ENCODE results near the gene MCL1. TPM values are rescaled to one million over a fixed set of nuclear protein-coding genes. Genes with fewer than 3 reads are reported as not detected.

MCL1 gene
- total RNA-seq, 2 experiments from 2014 or later, result 211 to 215 TPM

DNA sequence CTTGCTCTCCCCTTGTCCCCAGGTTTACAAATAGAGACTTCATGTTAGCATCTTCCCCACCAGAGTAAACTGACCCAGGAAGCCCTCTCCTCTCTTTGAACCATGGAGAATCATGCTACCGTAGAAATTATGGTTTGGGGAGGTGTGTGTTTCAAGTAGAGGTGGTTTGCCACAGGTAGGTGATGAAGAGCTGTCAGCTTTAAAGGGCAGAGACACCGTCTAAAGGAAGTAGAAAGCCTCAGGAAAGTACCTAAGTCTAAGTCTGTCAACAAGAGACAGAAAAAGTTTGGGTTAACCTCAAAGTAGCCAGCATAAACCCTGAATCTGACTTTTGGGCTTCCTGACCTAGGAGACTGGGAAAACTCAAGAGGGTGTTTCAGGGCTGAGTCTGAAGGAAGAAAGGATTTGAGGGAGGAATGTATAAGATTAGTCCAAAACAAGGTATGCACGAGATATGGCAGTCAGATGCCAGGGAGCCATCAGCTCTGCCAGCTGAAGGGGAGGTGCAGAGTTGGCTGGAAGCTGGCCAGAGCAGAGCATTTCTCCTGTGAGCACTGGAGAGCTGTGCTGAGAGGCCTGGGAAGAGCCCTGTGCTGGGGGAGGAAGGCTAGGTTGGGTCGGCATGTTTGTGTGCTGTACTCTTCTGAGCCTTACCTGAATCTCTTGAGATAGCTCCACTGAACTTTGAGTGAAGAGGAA, 15.9 kb downstream of the MCL1 start:
- CTCF ChIA-PET, result interaction anchor here (0.6 to 7.4 kb wide), 6 partner anchors 12 to 231 kb away, joined by 3 to 135 read pairs (median 13); partner anchors contain the start of gene MCL1
- POLR2A ChIA-PET, result interaction anchor here (1.3 to 7.9 kb wide), 4 partner anchors 11 to 410 kb away, joined by 3 to 210 read pairs (median 6); partner anchors contain the start of genes ENSA and MCL1

DNA sequence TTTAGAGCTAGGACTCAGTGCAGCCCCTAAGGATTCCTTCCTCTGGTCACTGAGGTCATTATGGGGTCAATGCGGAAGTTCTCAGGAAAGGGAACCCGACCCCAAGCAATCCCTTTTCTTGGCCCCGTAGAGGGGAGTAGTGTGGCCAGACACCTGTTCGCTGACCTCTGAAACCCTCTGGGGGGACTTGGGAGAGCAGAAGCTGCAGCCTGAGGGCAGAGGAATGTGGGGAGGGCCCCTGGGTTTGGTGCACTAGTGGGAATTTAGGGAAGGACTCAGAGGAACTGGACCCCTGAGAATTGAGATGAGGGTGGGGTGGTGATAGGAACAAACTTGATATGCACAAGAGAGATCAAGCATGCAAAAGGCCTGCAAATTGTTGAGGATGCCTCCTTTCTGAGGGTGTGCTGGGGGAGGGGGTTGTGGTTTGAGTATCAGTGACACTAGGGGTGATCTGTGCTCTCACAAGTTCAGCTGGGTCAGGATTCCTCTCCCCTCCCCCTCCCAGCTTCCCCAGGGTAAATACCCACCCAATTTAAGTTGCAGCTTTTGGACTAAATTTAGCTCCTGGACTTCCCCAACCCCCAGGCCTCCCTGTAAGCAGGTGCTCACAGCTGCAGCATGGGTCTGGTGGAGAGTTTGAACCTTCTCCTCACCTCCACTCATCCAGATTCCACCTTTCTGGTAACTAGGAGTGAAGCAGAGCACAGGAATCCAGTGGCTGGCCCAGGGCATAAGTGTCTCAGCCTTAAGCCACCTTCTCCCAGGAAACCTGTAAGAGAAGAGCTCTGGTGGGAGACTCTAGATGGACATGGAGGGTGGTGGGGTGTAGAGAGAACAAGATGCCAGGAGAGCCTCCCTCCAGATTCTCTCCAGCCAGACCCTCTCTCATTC, 16.7 kb downstream of the MCL1 start:
- CTCF ChIA-PET, result interaction anchor here (0.5 to 7.4 kb wide), 6 partner anchors 13 to 124 kb away, joined by 3 to 135 read pairs (median 13); partner anchors contain the start of gene MCL1
- POLR2A ChIA-PET, result interaction anchor here (0.6 to 7.9 kb wide), 8 partner anchors 12 to 444 kb away, joined by 3 to 210 read pairs (median 5); partner anchors contain the start of genes ENSA, MCL1, MINDY1 and TARS2

DNA sequence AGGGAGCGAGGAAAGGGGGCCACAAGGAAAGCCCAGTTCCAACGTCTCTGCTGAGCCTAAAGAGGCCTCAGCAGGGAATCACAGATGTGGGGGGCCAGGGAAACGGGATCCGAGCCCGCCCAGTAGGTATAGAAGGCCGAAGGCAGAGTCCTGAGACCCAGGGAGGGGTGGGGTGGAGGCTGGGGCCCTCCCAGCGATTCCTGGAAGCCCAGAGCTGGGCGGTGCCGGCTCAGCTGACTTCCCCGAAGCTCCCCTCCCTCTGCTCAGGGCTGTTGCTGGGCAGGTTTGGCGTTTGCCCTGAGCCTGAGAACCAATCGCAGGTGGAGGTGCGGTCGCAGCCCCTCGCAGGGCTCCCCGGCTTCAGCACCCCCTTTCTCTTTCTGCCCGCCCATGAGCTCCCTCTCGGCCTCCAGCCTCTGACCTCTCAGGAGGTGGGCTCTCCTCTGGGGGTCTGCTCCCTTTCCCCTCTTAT, 17.4 kb downstream of the MCL1 start:
- ChIA-PET CTCF (interaction anchor here (0.5 to 7.4 kb wide), 6 partner anchors 13 to 65 kb away, joined by 3 to 135 read pairs (median 16); partner anchors contain the start of gene MCL1), POLR2A (interaction anchor here (0.6 to 7.9 kb wide), 7 partner anchors 12 to 445 kb away, joined by 3 to 210 read pairs (median 5); partner anchors contain the start of genes ENSA, MCL1, MINDY1 and TARS2)

DNA sequence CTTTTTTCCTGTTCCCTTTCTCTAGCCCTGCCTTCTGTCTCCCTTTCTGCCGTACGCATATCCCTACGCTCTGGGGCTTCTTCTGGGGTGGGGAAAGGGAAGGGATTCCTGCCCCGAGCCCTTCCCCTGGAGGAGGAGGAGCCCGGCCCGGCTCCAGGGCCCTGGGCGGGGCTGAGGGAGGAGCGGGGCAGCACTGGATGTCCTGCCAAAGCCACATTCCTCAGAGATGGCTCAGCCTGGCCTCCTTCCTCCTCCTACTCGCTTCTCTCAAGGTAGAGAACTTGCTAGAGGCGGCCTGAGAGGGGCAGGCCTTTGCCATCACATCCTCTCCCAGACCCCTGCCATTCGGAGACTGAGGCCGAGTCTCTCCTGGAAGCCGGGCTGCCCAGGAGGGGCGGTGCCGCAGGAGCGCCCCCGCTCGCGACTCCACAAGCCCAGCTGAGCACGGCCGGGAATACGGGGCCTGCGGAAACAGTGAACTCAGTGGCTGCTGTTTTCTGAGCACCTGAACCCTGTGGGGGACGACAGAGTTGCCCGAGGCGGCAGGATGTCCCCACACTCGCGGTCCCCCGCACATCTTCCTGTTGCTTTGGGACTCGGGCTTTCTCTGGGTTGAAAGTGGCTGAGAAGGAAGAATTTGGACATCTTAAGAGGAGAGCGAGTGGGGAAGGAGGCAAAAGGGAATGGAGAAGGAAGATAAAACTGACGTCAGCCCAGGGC, 18.0 kb downstream of the MCL1 start:
- CTCF ChIA-PET, result interaction anchor here (0.6 to 7.4 kb wide), 24 partner anchors 10 to 361 kb away, joined by 3 to 135 read pairs (median 4); partner anchors contain the start of genes ADAMTSL4, ENSA, GOLPH3L and MCL1
- POLR2A ChIA-PET, result interaction anchor here (0.6 to 7.9 kb wide), 8 partner anchors 13 to 562 kb away, joined by 3 to 210 read pairs (median 6); partner anchors contain the start of genes ENSA, MCL1 and MINDY1

DNA sequence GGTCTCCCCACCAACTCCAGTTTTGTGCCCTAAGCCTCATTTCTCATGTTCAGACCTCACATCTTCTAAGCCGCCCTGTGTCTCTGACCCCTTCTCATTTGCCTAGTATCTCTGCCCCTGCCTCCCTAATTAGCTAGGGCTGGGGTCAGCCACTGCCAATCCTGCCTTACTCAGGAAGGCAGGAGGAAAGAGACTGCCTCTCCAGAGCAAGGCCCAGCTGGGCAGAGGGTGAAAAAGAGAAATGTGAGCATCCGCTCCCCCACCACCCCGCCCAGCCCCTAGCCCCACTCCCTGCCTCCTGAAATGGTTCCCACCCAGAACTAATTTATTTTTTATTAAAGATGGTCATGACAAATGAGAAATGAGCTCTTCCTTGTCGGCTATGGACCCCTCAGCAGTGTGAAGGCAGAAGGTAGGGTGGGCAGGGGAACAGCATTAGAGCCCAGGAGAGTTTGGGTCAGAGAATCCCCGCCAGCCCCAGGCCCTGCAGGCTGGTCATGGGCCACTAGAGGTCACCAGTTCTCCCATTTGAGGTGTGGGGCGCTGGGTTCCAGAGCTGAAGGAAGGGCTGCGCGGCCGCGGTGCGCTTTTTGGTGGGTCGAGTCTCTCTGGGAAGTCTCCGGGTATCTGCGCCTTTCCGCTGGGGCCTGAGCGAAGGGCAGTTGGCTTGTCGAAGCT, 18.7 kb downstream of the MCL1 start:
- ChIA-PET POLR2A (interaction anchor here (0.6 to 7.9 kb wide), 6 partner anchors 12 to 563 kb away, joined by 3 to 210 read pairs (median 6); partner anchors contain the start of genes ENSA and MCL1), CTCF (interaction anchor here (0.6 to 7.4 kb wide), 29 partner anchors 9 to 362 kb away, joined by 3 to 135 read pairs (median 4); partner anchors contain the start of genes ADAMTSL4, ENSA, GOLPH3L and MCL1)

DNA sequence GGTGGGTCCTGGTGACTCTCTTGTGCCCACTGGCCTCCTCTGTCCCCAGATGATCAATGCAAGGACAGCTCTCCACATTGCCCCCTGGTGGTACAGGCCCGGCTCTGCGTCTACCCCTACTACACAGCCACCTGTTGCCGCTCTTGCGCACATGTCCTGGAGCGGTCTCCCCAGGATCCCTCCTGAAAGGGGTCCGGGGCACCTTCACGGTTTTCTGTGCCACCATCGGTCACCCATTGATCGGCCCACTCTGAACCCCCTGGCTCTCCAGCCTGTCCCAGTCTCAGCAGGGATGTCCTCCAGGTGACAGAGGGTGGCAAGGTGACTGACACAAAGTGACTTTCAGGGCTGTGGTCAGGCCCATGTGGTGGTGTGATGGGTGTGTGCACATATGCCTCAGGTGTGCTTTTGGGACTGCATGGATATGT, 19.4 kb downstream of the MCL1 start:
- CTCF ChIA-PET, result interaction anchor here (0.6 to 7.4 kb wide), 21 partner anchors 9 to 443 kb away, joined by 3 to 135 read pairs (median 4); partner anchors contain the start of genes ADAMTSL4 and MCL1

DNA sequence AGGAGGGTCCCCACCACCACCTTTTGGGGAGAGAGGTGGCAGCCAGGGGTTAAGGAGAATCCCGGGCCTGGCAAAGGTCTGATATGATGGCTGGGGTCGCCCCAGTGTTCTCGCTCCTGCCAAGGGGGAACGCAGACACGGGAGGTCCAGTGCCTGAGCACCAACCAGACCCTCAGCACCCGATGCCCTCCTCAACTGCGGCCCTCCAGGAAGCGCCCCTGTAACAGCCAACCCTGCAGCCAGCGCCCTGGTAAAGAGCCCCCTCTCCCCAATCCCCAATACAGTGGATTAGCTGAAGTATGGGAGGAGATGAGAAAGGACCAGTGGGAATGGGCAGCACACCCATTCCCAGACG, 19.8 kb downstream of the MCL1 start:
- ChIA-PET CTCF (interaction anchor here (0.6 to 7.4 kb wide), 16 partner anchors 8 to 443 kb away, joined by 3 to 135 read pairs (median 4); partner anchors contain the start of genes ADAMTSL4 and MCL1), POLR2A (interaction anchor here (2.7 to 7.9 kb wide), 2 partner anchors 15 to 52 kb away, joined by 12 to 210 read pairs; partner anchors contain the start of gene MCL1)

More for the DNA sequence above, 19.4 kb downstream of the MCL1 start:
- POLR2A ChIA-PET, result interaction anchor here (1.1 to 7.9 kb wide), 3 partner anchors 11 to 52 kb away, joined by 6 to 210 read pairs (median 12); partner anchors contain the start of gene MCL1

DNA sequence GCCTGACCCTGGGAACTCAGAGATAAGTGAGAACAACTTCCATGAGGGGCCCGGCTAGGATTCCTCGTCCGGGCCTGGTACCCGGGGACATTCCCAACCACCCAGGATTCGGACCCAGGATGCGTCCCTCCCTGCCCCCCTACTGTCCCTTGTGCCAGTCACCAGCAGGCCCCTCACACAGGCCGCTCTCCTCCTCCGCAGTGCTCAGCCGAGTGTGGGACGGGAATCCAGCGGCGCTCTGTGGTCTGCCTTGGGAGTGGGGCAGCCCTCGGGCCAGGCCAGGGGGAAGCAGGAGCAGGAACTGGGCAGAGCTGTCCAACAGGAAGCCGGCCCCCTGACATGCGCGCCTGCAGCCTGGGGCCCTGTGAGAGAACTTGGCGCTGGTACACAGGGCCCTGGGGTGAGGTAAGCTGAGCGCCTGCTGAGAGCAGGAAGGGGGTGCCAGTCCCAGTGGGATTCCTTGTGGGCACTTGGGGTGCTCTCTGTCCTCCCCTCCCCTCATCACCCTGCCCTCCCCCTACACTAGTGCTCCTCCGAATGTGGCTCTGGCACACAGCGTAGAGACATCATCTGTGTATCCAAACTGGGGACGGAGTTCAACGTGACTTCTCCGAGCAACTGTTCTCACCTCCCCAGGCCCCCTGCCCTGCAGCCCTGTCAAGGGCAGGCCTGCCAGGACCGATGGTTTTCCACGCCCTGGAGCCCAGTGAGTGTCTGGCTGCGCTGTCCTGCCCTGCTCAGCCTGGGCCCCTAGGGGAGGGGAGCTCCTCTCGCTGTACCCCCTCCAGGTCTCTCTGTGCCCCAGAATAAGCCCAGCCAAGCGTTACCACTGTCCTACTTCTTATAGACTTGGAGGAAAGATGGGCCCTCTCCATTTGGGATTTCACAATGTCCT, 20.4 kb downstream of the MCL1 start:
- CTCF ChIA-PET, result interaction anchor here (0.6 to 7.4 kb wide), 14 partner anchors 8 to 444 kb away, joined by 3 to 135 read pairs (median 4); partner anchors contain the start of genes ADAMTSL4 and MCL1
- POLR2A ChIA-PET, result interaction anchor here (2.7 to 7.9 kb wide), 2 partner anchors 15 to 53 kb away, joined by 12 to 210 read pairs; partner anchors contain the start of gene MCL1

DNA sequence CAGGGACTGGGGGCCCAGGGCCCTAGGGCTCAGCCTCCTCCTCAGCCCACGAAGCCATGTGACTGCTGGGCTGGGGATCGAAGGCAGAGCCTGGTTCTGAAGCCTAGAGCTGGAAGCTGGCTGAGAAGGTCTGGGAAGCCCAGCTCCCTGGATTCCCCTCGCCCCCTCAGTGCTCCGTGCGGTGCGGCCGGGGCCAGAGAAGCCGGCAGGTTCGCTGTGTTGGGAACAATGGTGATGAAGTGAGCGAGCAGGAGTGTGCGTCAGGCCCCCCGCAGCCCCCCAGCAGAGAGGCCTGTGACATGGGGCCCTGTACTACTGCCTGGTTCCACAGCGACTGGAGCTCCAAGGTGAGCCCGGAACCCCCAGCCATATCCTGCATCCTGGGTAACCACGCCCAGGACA, 21.1 kb downstream of the MCL1 start:
- ChIA-PET POLR2A (no interaction called here), CTCF (interaction anchor here (1.3 kb wide), 2 partner anchors 9 to 25 kb away, joined by 4 read pairs; partner anchors contain the start of gene ADAMTSL4)

DNA sequence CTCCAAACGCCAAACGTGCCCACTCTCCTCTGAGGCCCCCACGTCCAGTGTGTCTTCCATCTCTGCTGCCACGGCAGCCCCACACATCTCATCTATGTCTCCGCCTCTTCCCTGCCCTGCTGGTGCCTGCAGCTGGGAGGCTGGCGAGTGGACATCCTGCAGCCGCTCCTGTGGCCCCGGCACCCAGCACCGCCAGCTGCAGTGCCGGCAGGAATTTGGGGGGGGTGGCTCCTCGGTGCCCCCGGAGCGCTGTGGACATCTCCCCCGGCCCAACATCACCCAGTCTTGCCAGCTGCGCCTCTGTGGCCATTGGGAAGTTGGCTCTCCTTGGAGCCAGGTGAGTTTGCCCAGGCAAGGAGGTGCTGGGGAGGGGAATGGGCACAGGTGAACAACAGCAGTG, 21.6 kb downstream of the MCL1 start:
- CTCF ChIA-PET, result interaction anchor here (1.3 kb wide), 2 partner anchors 10 to 25 kb away, joined by 3 to 4 read pairs; no protein-coding TSS in a partner anchor
- POLR2A ChIA-PET, result no interaction called here

DNA sequence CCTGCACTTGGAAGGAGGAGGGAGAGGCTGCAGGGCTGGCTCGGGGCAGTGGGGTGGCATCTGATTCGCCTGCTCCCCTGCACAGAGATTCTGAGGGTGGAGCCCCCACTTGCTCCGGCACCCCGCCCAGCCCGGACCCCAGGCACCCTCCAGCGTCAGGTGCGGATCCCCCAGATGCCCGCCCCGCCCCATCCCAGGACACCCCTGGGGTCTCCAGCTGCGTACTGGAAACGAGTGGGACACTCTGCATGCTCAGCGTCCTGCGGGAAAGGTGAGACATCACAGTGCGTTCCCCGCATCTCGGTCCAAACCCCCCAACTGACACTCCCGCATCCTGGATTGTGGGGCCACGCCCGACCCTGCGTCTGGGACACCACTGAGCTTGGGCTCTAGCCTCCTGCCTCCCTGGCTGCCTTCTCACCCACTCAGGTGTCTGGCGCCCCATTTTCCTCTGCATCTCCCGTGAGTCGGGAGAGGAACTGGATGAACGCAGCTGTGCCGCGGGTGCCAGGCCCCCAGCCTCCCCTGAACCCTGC, 22.3 kb downstream of the MCL1 start:
- CTCF ChIA-PET, result interaction anchor here (1.3 kb wide), 1 partner anchor 11 kb away, joined by 3 read pairs; no protein-coding TSS in a partner anchor
- POLR2A ChIA-PET, result no interaction called here

DNA sequence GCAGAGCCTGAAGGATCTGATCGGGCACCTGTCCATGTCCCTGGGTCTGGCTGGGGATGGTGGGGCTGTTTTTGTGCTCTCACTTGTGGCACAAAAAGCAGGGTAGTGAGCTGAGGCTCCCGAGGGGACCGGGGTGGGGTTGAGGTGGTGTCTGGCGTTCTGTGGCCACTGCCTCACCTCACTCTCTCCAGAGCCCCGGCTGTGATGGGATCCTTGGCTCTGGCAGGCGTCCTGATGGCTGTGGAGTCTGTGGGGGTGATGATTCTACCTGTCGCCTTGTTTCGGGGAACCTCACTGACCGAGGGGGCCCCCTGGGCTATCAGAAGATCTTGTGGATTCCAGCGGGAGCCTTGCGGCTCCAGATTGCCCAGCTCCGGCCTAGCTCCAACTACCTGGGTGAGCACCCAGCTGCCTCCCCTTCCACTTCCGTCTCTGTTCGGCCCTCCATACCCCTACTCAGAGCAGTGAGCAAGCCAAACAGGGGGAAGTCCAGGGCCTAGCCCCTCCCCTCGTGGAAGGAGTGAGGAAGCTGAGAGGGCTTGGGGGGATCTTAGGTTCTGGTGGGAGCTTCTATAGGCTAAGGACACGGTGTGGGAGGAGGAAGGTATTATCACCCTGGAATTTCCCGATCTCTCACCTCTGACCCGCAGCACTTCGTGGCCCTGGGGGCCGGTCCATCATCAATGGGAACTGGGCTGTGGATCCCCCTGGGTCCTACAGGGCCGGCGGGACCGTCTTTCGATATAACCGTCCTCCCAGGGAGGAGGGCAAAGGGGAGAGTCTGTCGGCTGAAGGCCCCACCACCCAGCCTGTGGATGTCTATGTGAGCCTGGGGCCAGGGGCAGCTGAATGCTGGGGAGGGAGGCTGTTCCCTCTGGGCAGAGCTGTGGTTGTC, 23.2 kb downstream of the MCL1 start:
- CTCF ChIA-PET, result interaction anchor here (1.3 kb wide), 1 partner anchor 12 kb away, joined by 3 read pairs; no protein-coding TSS in a partner anchor
- POLR2A ChIA-PET, result no interaction called here

DNA sequence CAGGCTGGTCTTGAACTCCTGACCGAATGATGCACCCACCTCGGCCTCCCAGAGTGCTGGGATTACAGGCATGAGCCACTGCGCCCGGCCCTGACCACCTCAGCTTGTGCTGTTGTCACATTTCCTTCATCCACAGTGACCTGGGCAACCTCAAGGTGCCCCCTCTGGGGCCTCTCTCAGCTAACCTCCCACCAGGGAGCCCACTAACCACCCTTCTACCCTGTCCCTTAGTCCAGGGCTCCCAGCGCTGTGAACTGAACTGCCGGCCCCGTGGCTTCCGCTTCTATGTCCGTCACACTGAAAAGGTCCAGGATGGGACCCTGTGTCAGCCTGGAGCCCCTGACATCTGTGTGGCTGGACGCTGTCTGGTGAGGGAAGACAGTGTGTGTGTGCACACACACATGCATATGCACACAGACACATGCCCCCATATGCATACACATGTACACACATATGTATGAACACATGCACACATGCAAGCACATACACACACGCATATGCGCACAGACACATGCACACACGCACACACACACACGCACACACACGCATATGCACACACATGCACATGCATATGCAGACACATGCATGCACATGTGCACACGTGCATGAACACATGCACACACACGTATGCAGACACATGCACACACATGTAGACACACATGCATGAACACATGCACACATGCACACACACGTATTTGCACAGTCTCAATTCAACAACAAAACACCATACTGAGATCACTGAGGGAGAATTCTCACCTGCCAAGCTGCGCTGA, 24.0 kb downstream of the MCL1 start:
- ChIA-PET POLR2A (no interaction called here), CTCF (interaction anchor here (0.8 kb wide), 1 partner anchor 300 kb away, joined by 3 read pairs; no protein-coding TSS in a partner anchor)

DNA sequence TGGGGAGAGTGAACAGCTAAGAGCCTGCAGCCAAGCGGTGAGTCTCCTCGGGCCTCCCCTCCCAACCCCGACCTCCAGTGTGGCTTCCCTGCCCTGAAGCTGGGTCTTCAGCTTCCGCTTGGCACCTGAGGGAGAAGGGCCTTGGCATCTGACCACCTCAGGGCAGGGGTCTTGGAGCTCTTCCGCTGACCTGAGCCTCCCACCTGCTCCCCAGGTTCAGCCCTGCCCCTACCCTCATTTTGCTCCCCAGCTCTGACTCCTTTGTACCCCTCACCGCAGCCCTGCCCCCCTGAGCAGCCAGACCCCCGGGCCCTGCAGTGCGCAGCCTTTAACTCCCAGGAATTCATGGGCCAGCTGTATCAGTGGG, 25.3 kb downstream of the MCL1 start:
- ChIA-PET POLR2A (no interaction called here), CTCF (no interaction called here)
